K562 (cell line): ENCODE measurements around the gene CNTN5. TPM values are rescaled to one million over a fixed set of nuclear protein-coding genes. Genes with fewer than 3 reads are reported as not detected.

Experiments used
- ATAC-seq: fragments of 200-7000 bp; cut with Tn5 transposase; 3 replicates; pipeline ENCODE4 v1.9.1; 2020; ENCODE audit warnings: moderate library complexity
- BruUV-seq: library from RNA; stranded (reverse); fragments of 400-500 nt; replicated peaks from 2 replicates; lab custom pipeline; 2021; lab: Mats Ljungman, UMichigan
- CTCF ChIA-PET: fragments of 300-600 bp; formaldehyde crosslinking; extraction: SDS; loops from one replicate; lab custom pipeline; 2021; ENCODE audit warnings: low intra/inter-chr PET ratio; lab: Yijun Ruan, JAX
- POLR2A ChIA-PET: fragments of 300-600, 350-650 bp; sonication (Branson Sonifier 250); formaldehyde crosslinking; extraction: SDS; loops from one replicate; lab custom pipeline; 2021; ENCODE audit warnings: antibody characterized with exemption, inconsistent platforms; lab: Yijun Ruan, JAX
- DNase-seq, 4 experiments: peaks; one replicate each; pipeline versions ENCODE4 v3.0.0 to v3.0.0-alpha.2; 2011 to 2018; ENCODE audit warnings: low spot score in 3 of 4, mixed read lengths in 3 of 4; ENCODE audit errors: extremely low read depth in 1 of 4
- FAIRE-seq: peaks from 2 replicates; lab custom pipeline; 2011; peaks lifted over from hg19 to GRCh38; lab: Jason Lieb, UNC
- H2AFZ ChIP-seq: 2 replicates; pipeline ENCODE4 v1.6.0; 2011; ENCODE audit warnings: low read depth, low read length, control low read depth, inconsistent platforms
- H3K27ac ChIP-seq: fragments of 200-600 bp; 3 replicates; pipeline ENCODE4 v1.8.0; 2011; ENCODE audit warnings: low read depth, mild to moderate bottlenecking, control low read depth, inconsistent platforms, low read length, moderate library complexity, mixed read lengths; ENCODE audit errors: extremely low read depth
- H3K27me3 ChIP-seq, 2 experiments: fragments of 300-600 bp in 1 of 2; 2 replicates in 1 of 2; 3 replicates in 1 of 2; pipeline versions ENCODE4 v1.6.0 to v1.8.0; 2011; ENCODE audit warnings: inconsistent platforms in 2 of 2, low read length in 2 of 2, mild to moderate bottlenecking in 1 of 2, mixed read lengths in 1 of 2, moderate library complexity in 1 of 2; ENCODE audit not compliant: control insufficient read depth in 2 of 2, insufficient read depth in 2 of 2
- H3K36me3 ChIP-seq: fragments of 300-600 bp; 3 replicates; pipeline ENCODE4 v1.8.0; 2011; ENCODE audit warnings: mild to moderate bottlenecking, low read length, inconsistent platforms; ENCODE audit not compliant: control insufficient read depth, insufficient read depth
- H3K4me1 ChIP-seq, 2 experiments: fragments of 200-600 bp in 1 of 2; replicated peaks in 1 of 2; 2 replicates in 1 of 2; 3 replicates in 1 of 2; pipeline versions ENCODE4 v1.5.1 to v1.8.0; 2011; ENCODE audit warnings: inconsistent platforms in 2 of 2, low read length in 2 of 2, mild to moderate bottlenecking in 1 of 2, mixed read lengths in 1 of 2, moderate library complexity in 1 of 2; ENCODE audit not compliant: control insufficient read depth in 2 of 2, insufficient read depth in 2 of 2
- H3K4me2 ChIP-seq: 2 replicates; pipeline ENCODE4 v1.6.1; 2011; ENCODE audit warnings: low read length, control low read depth, inconsistent platforms, mixed read lengths; ENCODE audit not compliant: insufficient read depth
- H3K4me3 ChIP-seq: fragments of 200-600 bp; sonication (generic), shearing (Covaris generic); 2 replicates; pipeline ENCODE4 v1.5.1; 2016; ENCODE audit warnings: control low read depth, inconsistent platforms
- H3K79me2 ChIP-seq: fragments of 200-600 bp; 3 replicates; pipeline ENCODE4 v1.8.0; 2011; ENCODE audit warnings: low read length, inconsistent platforms; ENCODE audit not compliant: control insufficient read depth, insufficient read depth
- H3K9ac ChIP-seq, 2 experiments: 2 replicates each; pipeline versions ENCODE4 v1.6.0 to v1.6.1; 2011; ENCODE audit warnings: low read depth in 2 of 2, low read length in 2 of 2, control low read depth in 1 of 2, inconsistent platforms in 1 of 2, mild to moderate bottlenecking in 1 of 2, mixed read lengths in 1 of 2; ENCODE audit not compliant: insufficient read depth in 1 of 2
- H3K9me1 ChIP-seq: one replicate; pipeline ENCODE4 v1.6.0; 2011; ENCODE audit warnings: inconsistent platforms, mild to moderate bottlenecking, low read length, moderate library complexity; ENCODE audit not compliant: control insufficient read depth, insufficient read depth
- H3K9me3 ChIP-seq: replicated peaks from 2 replicates; pipeline ENCODE4 v1.5.1; 2011; ENCODE audit warnings: low read depth, low read length, inconsistent platforms; ENCODE audit not compliant: control insufficient read depth, insufficient read depth
- H4K20me1 ChIP-seq: replicated peaks from 2 replicates; pipeline ENCODE4 v1.6.1; 2011; ENCODE audit warnings: low read length, inconsistent platforms, mixed read lengths; ENCODE audit not compliant: control insufficient read depth, insufficient read depth
- CXXC5 ChIP-seq: fragments of 250-450 bp; sonication (Bioruptor Pico); IDR thresholded peaks from 2 replicates; pipeline ENCODE4 v1.8.0; 2022; ENCODE audit warnings: inconsistent platforms, mild to moderate bottlenecking, moderate library complexity
- HCFC1 ChIP-seq: IDR thresholded peaks from 2 replicates; pipeline ENCODE4 v1.6.1; 2012; ENCODE audit warnings: low read depth, low read length, improper control_type of control experiment
- HDAC2 ChIP-seq: fragments of 450-650 bp; IDR thresholded peaks from 2 replicates; pipeline ENCODE4 v1.6.1; 2016; ENCODE audit warnings: mild to moderate bottlenecking
- HDAC8 ChIP-seq: fragments of 450-650 bp; IDR thresholded peaks from 2 replicates; pipeline ENCODE4 v1.6.1; 2016; ENCODE audit warnings: mild to moderate bottlenecking, missing genetic modification characterization, moderate library complexity, missing compliant biosample characterization
- ILK ChIP-seq: fragments of 450-650 bp; IDR thresholded peaks from 2 replicates; pipeline ENCODE4 v1.6.1; 2016; ENCODE audit warnings: missing genetic modification characterization, low read depth, mild to moderate bottlenecking, missing compliant biosample characterization, moderate library complexity, borderline replicate concordance
- NFIX ChIP-seq: fragments of 250-450 bp; sonication (Bioruptor Pico); IDR thresholded peaks from 2 replicates; pipeline ENCODE4 v1.4.0; 2020; ENCODE audit warnings: low read depth, mild to moderate bottlenecking, moderate library complexity
- POLR3A ChIP-seq: IDR thresholded peaks from 2 replicates; pipeline ENCODE4 v1.6.1; 2011; ENCODE audit warnings: borderline replicate concordance, mild to moderate bottlenecking, moderate library complexity; ENCODE audit not compliant: insufficient read length, insufficient read depth; ENCODE audit errors: extremely low read depth
- WGBS: fragments of 100-300 bp; shearing (Covaris generic); methylation state at CpG from one replicate; pipeline ENCODE4 v1.1.6; 2016; ENCODE audit warnings: low coverage, mixed read lengths; ENCODE audit not compliant: insufficient coverage; ENCODE audit errors: missing lambda C conversion rate; 5-methylcytosine and 5-hydroxymethylcytosine counted together
- in situ Hi-C: fragments of 300-500 bp; cut with MboI; formaldehyde crosslinking; loops from 4 replicates; pipeline ENCODE4 v1.15.0; 2018; ENCODE audit warnings: inconsistent platforms, mixed read lengths
- intact Hi-C: fragments of 100-400 bp; cut with micrococcal nuclease; formaldehyde crosslinking; loops from 2 replicates; pipeline ENCODE4 v1.14.2; 2022
- polyA plus RNA-seq, 8 experiments: library from polyadenylated mRNA; depleted of rRNA in 4 of 8; stranded (reverse) in 5 of 8; unstranded in 3 of 8; fragments of >200 nt; fragmentation: Nextera tagmentation in 2 of 8; fragmentation: Illumina TruSeq in 1 of 8; extraction: Ambion mirVana in 2 of 8; extraction: Trizol in 1 of 8; gene quantifications; 2 replicates each; pipeline versions ENCODE4 v1.2.1 to v1.2.3, GENCODE V29; 2011 to 2014; ENCODE audit warnings: inconsistent platforms in 1 of 8, missing spikeins in 1 of 8
- total RNA-seq, 7 experiments: library from RNA; depleted of rRNA in 6 of 7; stranded (reverse); fragments of >200 nt in 6 of 7; fragmentation: Illumina TruSeq in 2 of 7; extraction: Trizol in 2 of 7; gene quantifications; 2 replicates each; pipeline versions ENCODE4 v1.2.1 to v1.2.3, GENCODE V29; 2011 to 2021; ENCODE audit warnings: low replicate concordance in 1 of 7
- TF ChIP-seq, protein P1 (sequence below): sonication (generic); formaldehyde crosslinking; IDR thresholded peaks from 2 replicates; pipeline ENCODE4 v1.8.1; 2023; ENCODE audit warnings: mild to moderate bottlenecking, missing genetic modification reagents

CNTN5 gene
- total and polyA plus RNA-seq, 9 of the 15 experiments (the other 6 are each of a cell fraction or from before 2014, with no cell fraction given), result 0.03 TPM; not detected in 8

DNA sequence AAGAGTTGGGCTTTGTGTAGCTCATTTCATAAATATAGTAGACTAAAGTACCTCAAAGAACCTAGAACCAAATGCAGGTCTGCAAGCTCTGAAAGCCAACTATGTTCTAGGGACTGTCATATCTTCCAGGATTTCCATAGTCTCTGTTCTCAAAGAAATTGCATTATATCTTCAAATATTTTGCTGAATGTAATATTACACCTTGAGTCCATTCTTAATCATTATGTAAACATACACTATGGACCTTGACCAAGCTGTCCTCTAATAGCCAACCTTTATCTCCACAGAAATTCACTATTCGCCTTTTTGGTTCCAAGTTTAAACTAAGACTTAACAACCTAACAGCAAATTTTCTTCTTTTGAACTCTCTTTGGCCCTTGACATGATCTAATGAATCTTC, 987.7 kb downstream of the CNTN5 start:
- CTCF ChIA-PET, result no interaction called here
- Histone ChIP-seq H3K27ac (no peak overlapping the region), H3K79me2 (no peaks in the 10 kb centered on the region), H3K9me1 (no peaks in the 10 kb centered on the region), H3K4me1 (no peaks in the 10 kb centered on the region), H3K9me3 (no peaks in the 10 kb centered on the region), H3K27me3 (no peaks in the 10 kb centered on the region), H3K4me3 (no peak overlapping the region), H3K9ac (no peak overlapping the region), H4K20me1 (no peaks in the 10 kb centered on the region), H3K4me2 (no peak overlapping the region), H3K36me3 (no peaks in the 10 kb centered on the region), H2AFZ (no peak overlapping the region)
- FAIRE-seq, result no peak
- intact Hi-C loops (no loop called here), in situ Hi-C loops (no loop called here)
- POLR2A ChIA-PET, result no interaction called here
- TF ChIP-seq ILK (tag) (no peak), HDAC2 (no peak), POLR3A (no peak)
- TF ChIP-seq, protein P1, sequence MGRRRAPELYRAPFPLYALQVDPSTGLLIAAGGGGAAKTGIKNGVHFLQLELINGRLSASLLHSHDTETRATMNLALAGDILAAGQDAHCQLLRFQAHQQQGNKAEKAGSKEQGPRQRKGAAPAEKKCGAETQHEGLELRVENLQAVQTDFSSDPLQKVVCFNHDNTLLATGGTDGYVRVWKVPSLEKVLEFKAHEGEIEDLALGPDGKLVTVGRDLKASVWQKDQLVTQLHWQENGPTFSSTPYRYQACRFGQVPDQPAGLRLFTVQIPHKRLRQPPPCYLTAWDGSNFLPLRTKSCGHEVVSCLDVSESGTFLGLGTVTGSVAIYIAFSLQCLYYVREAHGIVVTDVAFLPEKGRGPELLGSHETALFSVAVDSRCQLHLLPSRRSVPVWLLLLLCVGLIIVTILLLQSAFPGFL (CRISPR knock-in tag), result no peak
- WGBS, result 0% methylated on average over 1 of the region's 1 CpG
- BruUV-seq, result no TSS peak
- no peak for DNase-seq
- no peak for ATAC-seq

GRCh38 chr11:100009728-100010127, 989.0 kb downstream of the CNTN5 start:
- 0% methylated on average over 3 of the region's 3 CpGs for WGBS
- H3K4me2 ChIP-seq, result no peak overlapping the region
- H3K79me2 ChIP-seq, result no peaks in the 10 kb centered on the region
- no peaks in the 10 kb centered on the region for H3K9me1 ChIP-seq
- in situ Hi-C loops (no loop called here), intact Hi-C loops (no loop called here)
- no peak overlapping the region for H2AFZ ChIP-seq
- DNase-seq (no peak), FAIRE-seq (no peak), ATAC-seq (no peak)
- H3K9ac ChIP-seq, result no peak overlapping the region
- no peaks in the 10 kb centered on the region for H3K4me1 ChIP-seq
- TF ChIP-seq HDAC8 (tag) (no peak), HCFC1 (no peak), CXXC5 (CRISPR knock-in tag) (no peak), NFIX (CRISPR knock-in tag) (no peak)
- no TSS peak for BruUV-seq
- ChIA-PET POLR2A (no interaction called here), CTCF (no interaction called here)
- no peaks in the 10 kb centered on the region for H3K9me3 ChIP-seq
- no peak overlapping the region for H3K27ac ChIP-seq
- H4K20me1 ChIP-seq, result no peaks in the 10 kb centered on the region
- no peak overlapping the region for H3K4me3 ChIP-seq
- no peaks in the 10 kb centered on the region for H3K36me3 ChIP-seq
- H3K27me3 ChIP-seq, result no peaks in the 10 kb centered on the region
